AG09309 (cell line): ENCODE measurements around the gene RPL4.
"Not testable (repeated sequence)": the region's sequence is repeated elsewhere in the genome, so short reads cannot be mapped to it uniquely, and the experiment has no call there.

Experiments
- DNase-seq: peaks from one replicate; pipeline ENCODE4 v3.0.0-alpha.2; 2010; ENCODE audit warnings: low read depth
- H3K4me3 ChIP-seq: 2 replicates; pipeline ENCODE4 v1.5.1; 2011; ENCODE audit warnings: mild to moderate bottlenecking, low read depth, low read length, moderate library complexity; ENCODE audit not compliant: control insufficient read depth
- CTCF ChIP-seq: IDR thresholded peaks from 2 replicates; pipeline ENCODE4 v1.5.1; 2011; ENCODE audit warnings: mild to moderate bottlenecking, low read depth, low read length, inconsistent platforms; ENCODE audit not compliant: insufficient read depth, control insufficient read depth; ENCODE audit errors: missing control alignments

RPL4 gene

GRCh38 chr15:66477011-66477410 is 27.6 kb downstream of the RPL4 start:
- no peak overlapping the region for H3K4me3 ChIP-seq
- no peak for DNase-seq
- TF ChIP-seq CTCF: no peak

GRCh38 chr15:66476535-66476934 is 28.1 kb downstream of the RPL4 start:
- no peak overlapping the region for H3K4me3 ChIP-seq
- no peak for DNase-seq
- TF ChIP-seq CTCF: no peak

GRCh38 chr15:66474963-66475362 is 29.7 kb downstream of the RPL4 start:
- no peak overlapping the region for H3K4me3 ChIP-seq
- no peak for DNase-seq
- no peak for TF ChIP-seq CTCF

GRCh38 chr15:66474135-66474534 is 30.5 kb downstream of the RPL4 start:
- TF ChIP-seq CTCF: no peak
- DNase-seq: no peak
- no peak overlapping the region for H3K4me3 ChIP-seq

- no peak overlapping the region for H3K4me3 ChIP-seq
These were observed 32.3 kb downstream of the RPL4 start for GRCh38 chr15:66472176-66472999.

GRCh38 chr15:66470825-66471224 is 33.8 kb downstream of the RPL4 start:
- not testable (repeated sequence) for H3K4me3 ChIP-seq, DNase-seq

More at GRCh38 chr15:66472176-66472999, 32.3 kb downstream of the RPL4 start:
- no peak for TF ChIP-seq CTCF
- no peak for DNase-seq

- DNase-seq, H3K4me3 ChIP-seq: not testable (repeated sequence)
These were observed 37.3 kb downstream of the RPL4 start for GRCh38 chr15:66467162-66468040.

GRCh38 chr15:66465294-66465693 is 39.4 kb downstream of the RPL4 start:
- not testable (repeated sequence) for DNase-seq, H3K4me3 ChIP-seq
